MM.1S (cell line): ENCODE results near the gene GLT8D1.

Source experiments
- CTCF ChIP-seq: fragments of 300-600 bp; sonication (generic); IDR thresholded peaks from 2 replicates; pipeline ENCODE4 v1.5.1; 2016; ENCODE audit warnings: antibody characterized with exemption, low read length, mixed read lengths
- EZH2phosphoT487 ChIP-seq: fragments of 300-600 bp; sonication (generic); IDR thresholded peaks from 2 replicates; pipeline ENCODE4 v1.6.1; 2018; ENCODE audit warnings: antibody characterized with exemption, low read length

DNA sequence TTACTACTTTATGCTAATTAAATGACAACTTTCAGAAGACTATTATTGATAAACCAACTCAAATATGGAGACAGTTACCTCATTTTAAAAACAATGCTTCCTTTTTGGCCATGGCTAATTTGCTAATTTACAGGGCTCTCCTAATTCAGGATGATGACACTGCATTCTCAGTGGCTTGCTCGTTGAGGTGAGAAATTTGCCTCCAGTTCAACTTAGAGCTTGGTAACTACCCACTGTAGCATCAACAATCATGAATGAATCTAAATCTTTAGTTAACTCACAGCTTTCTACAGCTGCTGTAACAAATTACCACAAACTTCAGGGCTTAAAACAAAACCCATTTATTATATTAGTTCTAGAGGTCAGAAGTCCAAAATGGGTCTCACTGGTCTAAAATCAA, 33.9 kb downstream of the GLT8D1 start:
- TF ChIP-seq CTCF (no peak), EZH2phosphoT487 (no peak)
